Sigmoid colon (tissue), 7 donors: ENCODE results near the gene SSR3. TPM values are rescaled to one million over a fixed set of nuclear protein-coding genes. Genes with fewer than 3 reads are reported as not detected.
"Not testable (repeated sequence)": the region's sequence is repeated elsewhere in the genome, so short reads cannot be mapped to it uniquely, and the experiment has no call there.

Experiments
- DNase-seq: peaks from one replicate; pipeline ENCODE4 v3.0.0-alpha.2; 2019
- H3K27ac ChIP-seq, 4 donors: fragments of 200-600 bp; sonication (generic); one replicate each; pipeline ENCODE4 v1.5.1; 2016 to 2019; ENCODE audit warnings: mild to moderate bottlenecking in 1 of 4
- H3K27me3 ChIP-seq, 3 donors: fragments of 200-600 bp; sonication (generic); one replicate each; pipeline ENCODE4 v1.5.1; 2019; ENCODE audit warnings: mild to moderate bottlenecking in 1 of 3
- H3K36me3 ChIP-seq, 4 donors: fragments of 200-600 bp; sonication (generic); one replicate each; pipeline ENCODE4 v1.5.1; 2016 to 2019
- H3K4me1 ChIP-seq, 4 donors: fragments of 200-600 bp; sonication (generic); one replicate each; pipeline ENCODE4 v1.5.1; 2017 to 2019
- H3K4me3 ChIP-seq, 4 donors: fragments of 200-600 bp; sonication (generic); one replicate each; pipeline ENCODE4 v1.5.1; 2017 to 2019; ENCODE audit warnings: mild to moderate bottlenecking in 2 of 4, moderate library complexity in 1 of 4
- H3K9me3 ChIP-seq, 4 donors: fragments of 200-600 bp in 3 of 4; sonication (generic) in 3 of 4; one replicate each; pipeline versions ENCODE4 v1.5.1 to v1.6.1; 2013 to 2019
- EP300 ChIP-seq, 4 donors: sonication (generic); formaldehyde crosslinking; IDR thresholded peaks; one replicate each; pipeline ENCODE4 v1.6.1; 2017; ENCODE audit warnings: antibody characterized with exemption in 4 of 4
- POLR2A ChIP-seq, 2 donors: fragments of 450-650 bp; IDR thresholded peaks; one replicate each; pipeline ENCODE4 v1.6.1; 2016; ENCODE audit warnings: antibody characterized with exemption in 2 of 2, mild to moderate bottlenecking in 2 of 2, moderate library complexity in 2 of 2
- POLR2AphosphoS5 ChIP-seq, 4 donors: sonication (generic); formaldehyde crosslinking; IDR thresholded peaks; one replicate each; pipeline ENCODE4 v1.6.1; 2017; ENCODE audit warnings: antibody characterized with exemption in 4 of 4
- WGBS, 2 donors: extraction: QIAGEN DNeasy Blood & Tissue Kit; methylation state at CpG; one replicate each; pipeline ENCODE4 v1.1.7; 2013; 5-methylcytosine and 5-hydroxymethylcytosine counted together
- intact Hi-C: fragments of 100-400 bp; cut with DNase I; formaldehyde crosslinking; loops from one replicate; pipeline ENCODE4 v1.15.1; 2023
- polyA plus RNA-seq, 3 donors: library from polyadenylated mRNA; stranded (reverse); fragments of 200-250 nt; gene quantifications; one replicate each; pipeline ENCODE4 v1.2.3, GENCODE V29; 2013
- total RNA-seq, 4 donors: library from RNA; depleted of rRNA; stranded (reverse); fragments of >200 nt; gene quantifications; one replicate each; pipeline ENCODE4 v1.1.0, GENCODE V29; 2016
- TF ChIP-seq, protein P1 (sequence below), 4 experiments: fragments of 450-650 bp in 3 of 4; fragments of 200-600 bp in 1 of 4; IDR thresholded peaks; one replicate each; pipeline ENCODE4 v1.5.1; 2016 to 2019; ENCODE audit warnings: antibody characterized with exemption in 4 of 4, mild to moderate bottlenecking in 3 of 4, moderate library complexity in 2 of 4
- donor health status: healthy with polysubstance abuse.
- donor health status: Bipolar disorder and iron deficiency.
- donor health status: healthy.

Gene SSR3
- total and polyA plus RNA-seq, 7 donors, result 59.2 to 113 (median 86.7) TPM

DNA sequence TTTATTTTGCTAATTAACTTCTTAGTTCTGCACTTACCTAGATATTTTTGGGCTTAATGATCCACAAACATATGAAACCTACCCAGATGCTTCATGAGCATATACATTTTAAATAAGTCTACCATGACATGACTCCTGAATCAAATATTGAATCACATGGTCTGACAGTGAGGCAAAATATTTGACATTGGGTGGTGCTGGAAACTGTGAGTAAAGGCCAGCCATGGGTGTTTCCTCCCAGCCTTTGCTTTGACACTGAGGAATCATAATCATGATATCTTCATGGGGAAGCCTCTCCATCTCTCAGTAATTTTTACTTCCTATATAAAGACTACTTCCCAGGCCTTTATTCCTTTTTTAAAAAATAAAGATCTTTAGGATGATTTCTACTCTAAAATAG is 22.8 kb upstream of the SSR3 start:
- Histone ChIP-seq H3K36me3 (no peaks in the 10 kb centered on the region), H3K27ac (no peak overlapping the region), H3K27me3 (no peaks in the 10 kb centered on the region), H3K4me3 (no peak overlapping the region), H3K9me3 (no peaks in the 10 kb centered on the region), H3K4me1 (peaks cover 0 to 13% (median 0%) of the 10 kb centered on the region in 4 donors)
- intact Hi-C loops, result no loop called here
- DNase-seq, result no peak
- no peak for TF ChIP-seq POLR2A (IDR thresholded peaks at IDR 0.05)
- TF ChIP-seq EP300 (IDR thresholded peaks at IDR 0.05), result no peak
- TF ChIP-seq, protein P1, sequence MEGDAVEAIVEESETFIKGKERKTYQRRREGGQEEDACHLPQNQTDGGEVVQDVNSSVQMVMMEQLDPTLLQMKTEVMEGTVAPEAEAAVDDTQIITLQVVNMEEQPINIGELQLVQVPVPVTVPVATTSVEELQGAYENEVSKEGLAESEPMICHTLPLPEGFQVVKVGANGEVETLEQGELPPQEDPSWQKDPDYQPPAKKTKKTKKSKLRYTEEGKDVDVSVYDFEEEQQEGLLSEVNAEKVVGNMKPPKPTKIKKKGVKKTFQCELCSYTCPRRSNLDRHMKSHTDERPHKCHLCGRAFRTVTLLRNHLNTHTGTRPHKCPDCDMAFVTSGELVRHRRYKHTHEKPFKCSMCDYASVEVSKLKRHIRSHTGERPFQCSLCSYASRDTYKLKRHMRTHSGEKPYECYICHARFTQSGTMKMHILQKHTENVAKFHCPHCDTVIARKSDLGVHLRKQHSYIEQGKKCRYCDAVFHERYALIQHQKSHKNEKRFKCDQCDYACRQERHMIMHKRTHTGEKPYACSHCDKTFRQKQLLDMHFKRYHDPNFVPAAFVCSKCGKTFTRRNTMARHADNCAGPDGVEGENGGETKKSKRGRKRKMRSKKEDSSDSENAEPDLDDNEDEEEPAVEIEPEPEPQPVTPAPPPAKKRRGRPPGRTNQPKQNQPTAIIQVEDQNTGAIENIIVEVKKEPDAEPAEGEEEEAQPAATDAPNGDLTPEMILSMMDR (IDR thresholded peaks at IDR 0.05), result no peak
- TF ChIP-seq POLR2AphosphoS5 (IDR thresholded peaks at IDR 0.05), result no peak

DNA sequence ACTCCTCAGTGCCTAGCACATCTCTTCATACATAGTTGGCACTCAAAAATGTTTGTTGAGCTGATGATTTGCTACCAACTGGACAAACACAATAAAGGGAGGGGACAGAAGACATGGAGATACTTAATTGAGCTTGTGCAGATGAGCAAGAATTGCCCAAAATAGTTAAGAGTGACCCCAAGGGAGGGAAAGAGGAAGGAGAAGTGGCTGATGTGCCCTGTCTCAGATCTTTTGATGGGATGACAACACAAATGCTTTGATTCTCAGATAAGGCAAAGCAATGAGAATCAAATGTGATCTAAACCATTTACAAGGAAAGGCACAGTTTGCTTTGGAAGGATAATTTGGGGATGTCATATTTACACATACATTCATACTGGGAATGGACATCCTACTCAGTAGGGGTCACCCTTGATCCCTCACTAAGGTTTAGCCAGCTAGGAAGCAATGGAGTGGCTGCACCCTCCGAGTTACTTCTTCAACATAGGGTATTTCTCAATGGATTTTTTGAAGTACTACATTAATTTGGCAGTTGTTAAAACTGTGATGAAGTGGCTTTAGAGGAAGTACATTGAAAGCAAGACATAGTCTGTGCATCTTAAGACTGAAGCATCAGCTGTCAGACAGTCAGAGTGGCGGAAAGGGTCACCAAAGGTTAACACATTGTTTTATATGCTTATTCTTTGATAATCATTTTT is 21.9 kb upstream of the SSR3 start:
- intact Hi-C loops, result no loop called here
- 73 to 87% methylated on average over 2 of the region's 2 CpGs for WGBS, 2 donors
- peaks cover 0 to 13% (median 0%) of the 10 kb centered on the region in 4 donors for H3K4me1 ChIP-seq

DNA sequence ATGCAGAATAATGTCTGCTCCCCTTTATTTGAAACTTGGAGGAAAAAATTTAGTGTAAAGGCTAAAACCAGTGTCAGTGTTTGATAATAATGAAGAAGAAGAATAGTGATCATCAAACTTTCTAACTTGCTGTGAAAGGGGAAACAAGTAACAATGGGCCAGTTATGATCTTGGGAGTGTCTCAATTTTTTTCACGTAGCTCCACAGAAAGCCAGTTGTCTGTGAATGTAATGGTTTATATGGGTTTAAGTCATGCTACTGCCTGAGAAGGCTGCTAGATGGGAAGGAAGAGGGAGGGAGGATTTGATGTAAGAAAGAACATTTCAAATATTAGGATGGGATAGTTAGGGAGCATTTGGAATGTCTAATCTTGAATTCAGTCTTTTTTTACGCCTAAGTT is 21.1 kb upstream of the SSR3 start:
- intact Hi-C loops, result no loop called here

More for the DNA sequence above, 21.9 kb upstream of the SSR3 start:
- no peak for DNase-seq
- Histone ChIP-seq H3K4me3 (no peak overlapping the region), H3K9me3 (no peaks in the 10 kb centered on the region), H3K36me3 (no peaks in the 10 kb centered on the region), H3K27ac (no peak overlapping the region), H3K27me3 (no peaks in the 10 kb centered on the region)
- TF ChIP-seq EP300 (IDR thresholded peaks at IDR 0.05), result no peak
- no peak for TF ChIP-seq POLR2A (IDR thresholded peaks at IDR 0.05)
- TF ChIP-seq, protein P1 (IDR thresholded peaks at IDR 0.05), result no peak
- no peak for TF ChIP-seq POLR2AphosphoS5 (IDR thresholded peaks at IDR 0.05)

DNA sequence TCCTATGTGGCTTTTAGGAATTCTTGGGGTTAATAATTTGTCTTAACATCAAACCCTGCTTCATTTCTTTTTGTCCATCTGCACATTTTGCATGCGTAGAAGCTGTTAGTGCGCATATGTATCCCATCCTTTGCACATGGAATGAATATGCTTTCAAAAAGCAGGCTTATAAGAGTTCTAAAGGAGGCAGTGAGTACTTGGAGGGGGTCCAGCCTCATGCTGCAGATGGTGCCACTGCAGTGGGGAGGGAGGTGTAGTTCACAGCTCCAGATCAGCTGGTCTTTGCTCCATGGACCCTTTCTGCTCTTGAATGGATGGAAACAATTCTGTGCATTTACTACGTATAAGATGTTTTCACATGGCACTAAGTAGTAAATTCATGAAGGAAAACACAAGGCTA is 20.7 kb upstream of the SSR3 start:
- Histone ChIP-seq H3K4me3 (no peak overlapping the region), H3K4me1 (peaks cover 0 to 13% (median 0%) of the 10 kb centered on the region in 4 donors), H3K9me3 (no peaks in the 10 kb centered on the region), H3K36me3 (no peaks in the 10 kb centered on the region), H3K27ac (no peak overlapping the region), H3K27me3 (no peaks in the 10 kb centered on the region)
- 88 to 94% methylated on average over 3 of the region's 3 CpGs for WGBS, 2 donors
- no peak for DNase-seq
- no peak for TF ChIP-seq EP300 (IDR thresholded peaks at IDR 0.05)
- intact Hi-C loops, result no loop called here

More for the DNA sequence above, 21.1 kb upstream of the SSR3 start:
- no peak overlapping the region for H3K4me3 ChIP-seq
- peaks cover 0 to 13% (median 0%) of the 10 kb centered on the region in 4 donors for H3K4me1 ChIP-seq
- no peaks in the 10 kb centered on the region for H3K36me3 ChIP-seq
- DNase-seq, result no peak
- WGBS, 2 donors, result 53 to 75% methylated on average over 2 of the region's 2 CpGs
- no peaks in the 10 kb centered on the region for H3K27me3 ChIP-seq
- no peak overlapping the region for H3K27ac ChIP-seq
- no peaks in the 10 kb centered on the region for H3K9me3 ChIP-seq
- TF ChIP-seq POLR2AphosphoS5 (IDR thresholded peaks at IDR 0.05), result no peak

DNA sequence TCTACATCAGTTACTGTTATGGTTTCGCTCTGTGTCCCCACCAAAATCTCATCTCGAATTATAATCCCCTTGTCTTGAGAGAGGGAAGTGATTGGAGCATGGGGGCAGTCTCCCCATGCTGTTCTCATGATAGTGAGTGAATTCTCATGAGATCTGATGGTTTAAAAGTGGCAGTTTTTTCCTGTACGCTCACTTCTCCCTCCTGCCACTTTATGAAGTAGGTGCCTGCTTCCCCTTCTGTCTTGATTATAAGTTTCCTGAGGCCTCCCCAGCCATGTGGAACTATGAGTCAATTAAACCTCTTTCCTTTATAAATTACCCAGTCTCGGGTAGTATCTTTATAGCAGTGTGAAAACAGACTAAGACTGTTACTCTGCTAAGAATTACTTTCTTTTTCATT is 15.0 kb upstream of the SSR3 start:
- H3K9me3 ChIP-seq, H3K4me3 ChIP-seq, H3K36me3 ChIP-seq, H3K27me3 ChIP-seq, intact Hi-C loops, H3K27ac ChIP-seq, H3K4me1 ChIP-seq, DNase-seq: not testable (repeated sequence)
- WGBS, 2 donors, result 64% methylated on average over 4 of the region's 4 CpGs

DNA sequence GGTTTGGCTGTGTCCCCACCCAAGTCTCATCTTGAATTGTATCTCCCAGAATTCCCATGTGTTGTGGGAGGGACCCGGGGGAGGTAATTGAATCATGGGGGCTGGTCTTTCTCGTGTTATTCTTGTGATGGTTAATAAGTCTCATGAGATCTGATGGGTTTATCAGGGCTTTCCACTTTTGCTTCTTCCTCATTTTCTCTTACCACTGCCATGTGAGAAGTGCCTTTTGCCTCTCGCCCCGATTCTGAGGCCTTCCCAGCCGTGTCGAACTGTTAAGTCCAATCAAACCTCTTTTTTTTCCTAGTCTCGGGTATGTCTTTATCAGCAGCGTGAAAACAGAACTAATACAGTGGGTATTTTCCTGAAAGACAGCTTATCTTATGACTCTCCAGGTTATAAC is 14.1 kb upstream of the SSR3 start:
- DNase-seq, intact Hi-C loops, H3K9me3 ChIP-seq, H3K36me3 ChIP-seq, H3K27me3 ChIP-seq, H3K4me1 ChIP-seq, H3K4me3 ChIP-seq, H3K27ac ChIP-seq: not testable (repeated sequence)
- 86 to 92% methylated on average over 8 of the region's 8 CpGs for WGBS, 2 donors
